H1 (cell line): ENCODE results near the gene PDLIM3. TPM values are rescaled to one million over a fixed set of nuclear protein-coding genes. Genes with fewer than 3 reads are reported as not detected.

ENCODE experiments used
- CTCF ChIA-PET: fragments of 300-600 bp; sonication (Branson Sonifier 250); formaldehyde crosslinking; loops from one replicate; lab custom pipeline; 2021; ENCODE audit not compliant: partially characterized antibody; lab: Charles Lee
- POLR2A ChIA-PET: fragments of 300-600 bp; sonication (Branson Sonifier 250); formaldehyde crosslinking; loops from one replicate; lab custom pipeline; 2021; ENCODE audit warnings: inconsistent platforms; ENCODE audit not compliant: partially characterized antibody; lab: Charles Lee
- DNase-seq, 2 experiments: peaks; one replicate each; pipeline versions ENCODE4 v3.0.0 to v3.0.0-alpha.2; 2010 to 2022; ENCODE audit warnings: low spot score in 2 of 2, low read depth in 1 of 2, mixed read lengths in 1 of 2
- FAIRE-seq: peaks from 2 replicates; lab custom pipeline; 2011; peaks lifted over from hg19 to GRCh38; lab: Jason Lieb, UNC
- H2AFZ ChIP-seq: 2 replicates; pipeline ENCODE4 v1.8.1; 2012; ENCODE audit warnings: low read length, inconsistent platforms
- H2AK5ac ChIP-seq: 2 replicates; pipeline ENCODE4 v1.6.1; 2013; ENCODE audit warnings: low read depth, low read length
- H2BK120ac ChIP-seq: replicated peaks from 2 replicates; pipeline ENCODE3; 2013; ENCODE audit warnings: low read depth, low read length, inconsistent platforms
- H2BK12ac ChIP-seq: 2 replicates; pipeline ENCODE4 v1.6.1; 2013; ENCODE audit warnings: low read depth, low read length
- H2BK15ac ChIP-seq: 2 replicates; pipeline ENCODE4 v1.6.1; 2013; ENCODE audit warnings: low read length
- H2BK20ac ChIP-seq: 2 replicates; pipeline ENCODE4 v1.6.1; 2013; ENCODE audit warnings: low read length
- H2BK5ac ChIP-seq: 2 replicates; pipeline ENCODE4 v1.6.1; 2013; ENCODE audit warnings: low read depth, low read length
- H3K14ac ChIP-seq: 2 replicates; pipeline ENCODE4 v1.6.1; 2013; ENCODE audit warnings: inconsistent platforms; ENCODE audit not compliant: insufficient read length
- H3K18ac ChIP-seq: 2 replicates; pipeline ENCODE4 v1.6.1; 2013; ENCODE audit warnings: low read length; ENCODE audit errors: extremely low read depth
- H3K23ac ChIP-seq: 2 replicates; pipeline ENCODE4 v1.6.1; 2013; ENCODE audit warnings: inconsistent platforms; ENCODE audit not compliant: insufficient read length
- H3K23me2 ChIP-seq: 2 replicates; pipeline ENCODE4 v1.6.1; 2013; ENCODE audit warnings: low read depth, low read length
- H3K27ac ChIP-seq: 2 replicates; pipeline ENCODE4 v1.6.1; 2011; ENCODE audit warnings: low read depth, low read length, inconsistent platforms
- H3K27me3 ChIP-seq, 4 experiments: replicated peaks in 1 of 4; 1 replicate in 1 of 4; 2 replicates in 3 of 4; pipeline versions ENCODE4 v1.6.1 to v1.8.1; 2011 to 2013; ENCODE audit warnings: low read length in 3 of 4, mild to moderate bottlenecking in 3 of 4, inconsistent platforms in 2 of 4, mixed read lengths in 2 of 4, moderate library complexity in 1 of 4; ENCODE audit not compliant: control insufficient read depth in 3 of 4, insufficient read depth in 3 of 4; ENCODE audit errors: extremely low read depth in 1 of 4
- H3K36me3 ChIP-seq, 4 experiments: 2 replicates each; pipeline versions ENCODE4 v1.6.1 to v1.8.1; 2011 to 2013; ENCODE audit warnings: mild to moderate bottlenecking in 4 of 4, low read length in 3 of 4, moderate library complexity in 2 of 4, control low read depth in 1 of 4, inconsistent platforms in 1 of 4; ENCODE audit not compliant: insufficient read depth in 4 of 4, control insufficient read depth in 2 of 4
- H3K4ac ChIP-seq: replicated peaks from 2 replicates; pipeline ENCODE3; 2013; ENCODE audit warnings: low read length, low read depth, mixed read lengths, inconsistent platforms; ENCODE audit not compliant: insufficient read length
- H3K4me1 ChIP-seq, 4 experiments: replicated peaks in 1 of 4; 1 replicate in 1 of 4; 2 replicates in 3 of 4; pipeline versions ENCODE4 v1.6.1 to v1.8.1; 2011 to 2013; ENCODE audit warnings: low read length in 3 of 4, inconsistent platforms in 2 of 4, mixed read lengths in 1 of 4; ENCODE audit not compliant: insufficient read depth in 4 of 4, control insufficient read depth in 3 of 4
- H3K4me2 ChIP-seq, 2 experiments: 2 replicates each; pipeline versions ENCODE4 v1.6.1 to v1.8.1; 2011 to 2013; ENCODE audit warnings: low read depth in 2 of 2, low read length in 2 of 2, control low read depth in 1 of 2, inconsistent platforms in 1 of 2, mild to moderate bottlenecking in 1 of 2; ENCODE audit not compliant: insufficient read depth in 1 of 2
- H3K4me3 ChIP-seq, 4 experiments: fragments of 200-600, 300-600 bp in 1 of 4; sonication (generic), shearing (Covaris generic), sonication (Bioruptor Twin) in 1 of 4; 2 replicates each; pipeline versions ENCODE4 v1.5.1 to v1.8.1; 2011 to 2016; ENCODE audit warnings: low read length in 4 of 4, low read depth in 3 of 4, control low read depth in 2 of 4, inconsistent platforms in 2 of 4, mild to moderate bottlenecking in 2 of 4, mixed read lengths in 1 of 4, moderate library complexity in 1 of 4; ENCODE audit not compliant: insufficient read depth in 2 of 4; ENCODE audit errors: extremely low read depth in 1 of 4
- H3K56ac ChIP-seq: replicated peaks from 2 replicates; pipeline ENCODE3; 2013; ENCODE audit warnings: low read depth, mild to moderate bottlenecking, mixed read lengths, low read length, inconsistent platforms; ENCODE audit not compliant: insufficient read length
- H3K79me1 ChIP-seq: 2 replicates; pipeline ENCODE4 v1.6.1; 2013; ENCODE audit warnings: low read depth, low read length, control low read depth
- H3K79me2 ChIP-seq, 2 experiments: 2 replicates each; pipeline versions ENCODE4 v1.6.1 to v1.8.1; 2012 to 2013; ENCODE audit warnings: low read length in 2 of 2, mild to moderate bottlenecking in 2 of 2, inconsistent platforms in 1 of 2; ENCODE audit not compliant: insufficient read depth in 2 of 2, control insufficient read depth in 1 of 2
- H3K9ac ChIP-seq, 4 experiments: replicated peaks in 1 of 4; 1 replicate in 1 of 4; 2 replicates in 3 of 4; pipeline versions ENCODE4 v1.6.1 to v1.8.1; 2011 to 2013; ENCODE audit warnings: low read depth in 3 of 4, low read length in 3 of 4, control low read depth in 2 of 4, mild to moderate bottlenecking in 2 of 4, moderate library complexity in 2 of 4, inconsistent platforms in 1 of 4; ENCODE audit errors: extremely low read depth in 1 of 4
- H3K9me3 ChIP-seq, 2 experiments: 2 replicates each; pipeline versions ENCODE4 v1.6.1 to v1.8.1; 2012 to 2013; ENCODE audit warnings: mild to moderate bottlenecking in 2 of 2, moderate library complexity in 2 of 2, control low read depth in 1 of 2, inconsistent platforms in 1 of 2, low read depth in 1 of 2, low read length in 1 of 2, mixed read lengths in 1 of 2; ENCODE audit not compliant: insufficient read depth in 2 of 2
- H4K20me1 ChIP-seq, 2 experiments: replicated peaks in 1 of 2; 2 replicates each; pipeline versions ENCODE3 to v1.8.1; 2011 to 2013; ENCODE audit warnings: inconsistent platforms in 2 of 2, low read length in 2 of 2, mild to moderate bottlenecking in 1 of 2; ENCODE audit not compliant: insufficient read depth in 2 of 2, control insufficient read depth in 1 of 2
- H4K5ac ChIP-seq: 2 replicates; pipeline ENCODE4 v1.6.1; 2013; ENCODE audit warnings: low read length, low read depth, mixed read lengths, inconsistent platforms; ENCODE audit not compliant: insufficient read length
- H4K8ac ChIP-seq: 2 replicates; pipeline ENCODE4 v1.8.0; 2013; ENCODE audit warnings: mild to moderate bottlenecking, moderate library complexity, low read length, inconsistent platforms; ENCODE audit not compliant: insufficient read depth; ENCODE audit errors: extremely low read depth
- H4K91ac ChIP-seq: replicated peaks from 2 replicates; pipeline ENCODE3; 2013; ENCODE audit warnings: low read length, mixed read lengths, inconsistent platforms; ENCODE audit not compliant: insufficient read length
- ASH2L ChIP-seq: fragments of 200-600, 300-600 bp; sonication (generic); IDR thresholded peaks from one replicate; pipeline ENCODE4 v1.7.1; 2017; ENCODE audit warnings: low read length
- CBX5 ChIP-seq: fragments of 300-800, 300-1000 bp; sonication (generic); IDR thresholded peaks from 2 replicates; pipeline ENCODE4 v1.7.1; 2016; ENCODE audit warnings: antibody characterized with exemption, low read length, low read depth
- CHD1 ChIP-seq: IDR thresholded peaks from 2 replicates; pipeline ENCODE4 v1.6.1; 2012; ENCODE audit warnings: low read depth, low read length, improper control_type of control experiment
- CTCF ChIP-seq, 3 experiments: IDR thresholded peaks; 1 replicate in 2 of 3; 2 replicates in 1 of 3; pipeline versions ENCODE4 v1.5.1 to v1.6.1; 2011; ENCODE audit warnings: low read length in 3 of 3, mild to moderate bottlenecking in 3 of 3, inconsistent platforms in 2 of 3, low read depth in 1 of 3, moderate library complexity in 1 of 3; ENCODE audit not compliant: insufficient read depth in 1 of 3; ENCODE audit errors: control extremely low read depth in 1 of 3
- HDAC2 ChIP-seq, 2 experiments: fragments of 300-600 bp in 1 of 2; sonication (generic) in 1 of 2; IDR thresholded peaks; 2 replicates each; pipeline ENCODE4 v1.6.1; 2011 to 2012; ENCODE audit warnings: low read depth in 2 of 2, low read length in 2 of 2, mild to moderate bottlenecking in 2 of 2, moderate library complexity in 2 of 2, borderline replicate concordance in 1 of 2, inconsistent platforms in 1 of 2
- JUND ChIP-seq: IDR thresholded peaks from 2 replicates; pipeline ENCODE4 v1.6.1; 2011; ENCODE audit warnings: mild to moderate bottlenecking, improper control_type of control experiment, low read length
- KDM1A ChIP-seq: fragments of 200-600, 300-600 bp; sonication (generic); IDR thresholded peaks from 2 replicates; pipeline ENCODE4 v1.7.1; 2016; ENCODE audit warnings: mild to moderate bottlenecking, low read length, borderline replicate concordance
- TBP ChIP-seq: IDR thresholded peaks from 2 replicates; pipeline ENCODE4 v1.6.1; 2011; ENCODE audit warnings: low read depth, low read length, improper control_type of control experiment
- WGBS, 2 experiments: shearing (Covaris generic) in 1 of 2; methylation state at CpG; one replicate each; pipeline versions ENCODE4 v1.1.6 to v1.1.7; 2013 to 2015; ENCODE audit warnings: low lambda C conversion rate in 2 of 2, mixed read lengths in 2 of 2, inconsistent platforms in 1 of 2, low coverage in 1 of 2, missing lambda C conversion rate in 1 of 2; ENCODE audit not compliant: insufficient replicate concordance in 2 of 2, insufficient coverage in 1 of 2, insufficient read length in 1 of 2; ENCODE audit errors: extremely low coverage in 1 of 2, missing lambda C conversion rate in 1 of 2; 5-methylcytosine and 5-hydroxymethylcytosine counted together
- polyA plus RNA-seq, 7 experiments: library from polyadenylated mRNA; depleted of rRNA in 3 of 7; stranded (reverse) in 5 of 7; unstranded in 2 of 7; fragments of >200 nt in 5 of 7; fragments of 200-250 nt in 2 of 7; gene quantifications; 1 replicate in 5 of 7; 2 replicates in 1 of 7; 4 replicates in 1 of 7; pipeline versions ENCODE4 v1.2.1 to v1.2.3, GENCODE V29; 2011 to 2013; ENCODE audit warnings: missing spikeins in 2 of 7, mixed read lengths in 2 of 7
- total RNA-seq: library from RNA; stranded (reverse); fragmentation: NEBNext Ultra II Directional; extraction: Animal tissue kit (Norgen Biotek cat#: 25700); gene quantifications from 2 replicates; pipeline ENCODE4 v1.2.1, GENCODE V29; 2021

PDLIM3 gene
- total and polyA plus RNA-seq, 2 of the 8 experiments (the other 6 are each of a cell fraction or from before 2014, with no cell fraction given) = 7.6 to 8.1 TPM

GRCh38 chr4:185471235-185472102 is 63.8 kb downstream of the PDLIM3 start, which contains the start of gene CCDC110:
Gene CCDC110, minus strand, starts transcription at chr4:185471733. Its CDS starts 50 bp downstream, at chr4:185471683.
- no peak within 1 kb of the TSS for H2BK20ac ChIP-seq
- H3K18ac ChIP-seq = peak within 1 kb of the TSS; percentile 2; the same call in 1 of the 2 replicates
- H3K36me3 ChIP-seq = no peaks in the 10 kb centered on the region
- H2BK120ac ChIP-seq = no peak within 1 kb of the TSS
- POLR2A ChIA-PET = interaction anchor here (0.8 kb wide), 1 partner anchor 10 kb away, joined by 3 read pairs; no protein-coding TSS in a partner anchor
- peak within 1 kb of the TSS; percentile 35; the same call in 1 of the 2 replicates for H4K8ac ChIP-seq
- peaks cover 5% of the 10 kb centered on the region for H3K23me2 ChIP-seq
- CTCF ChIA-PET = interaction anchor here (0.7 to 1.4 kb wide), 6 partner anchors 46 to 666 kb away, joined by 3 to 5 read pairs (median 3); no protein-coding TSS in a partner anchor
- peak within 1 kb of the TSS; percentile 97 for H2AFZ ChIP-seq
- H2AK5ac ChIP-seq = no peak within 1 kb of the TSS
- no peaks in the 10 kb centered on the region for H3K9me3 ChIP-seq
- peak; percentile 80 to 93 for DNase-seq
- H4K5ac ChIP-seq = no peak within 1 kb of the TSS
- no peak within 1 kb of the TSS for H3K14ac ChIP-seq
- H3K4me3 ChIP-seq = peak within 1 kb of the TSS; percentile 81 to 92 (median 86)
- peaks cover 0 to 3% (median under 1%) of the 10 kb centered on the region in 4 experiments; a peak in 4 of 7 replicates for H3K4me1 ChIP-seq
- 0 out of 2 replicates have a peak within 1 kb of the TSS, but pooled peaks have one; percentile 20 for H2BK15ac ChIP-seq
- peak within 1 kb of the TSS; percentile 86 for H2BK12ac ChIP-seq
- H3K27me3 ChIP-seq = peaks cover 0 to 4% (median 0%) of the 10 kb centered on the region in 4 experiments; a peak in 2 of 7 replicates
- H3K79me1 ChIP-seq = no peaks in the 10 kb centered on the region
- H3K56ac ChIP-seq = no peak within 1 kb of the TSS
- no peak within 1 kb of the TSS for H3K4ac ChIP-seq
- H3K4me2 ChIP-seq = peak within 1 kb of the TSS; percentile 82 to 100
- no peak within 1 kb of the TSS for H2BK5ac ChIP-seq
- H3K79me2 ChIP-seq = no peaks in the 10 kb centered on the region
- H4K91ac ChIP-seq = no peak within 1 kb of the TSS
- H3K9ac ChIP-seq = peak within 1 kb of the TSS in 3 of 4 experiments; percentile 31 to 53 (median 34); a peak in 4 of 7 replicates
- no peaks in the 10 kb centered on the region for H4K20me1 ChIP-seq
- no peak within 1 kb of the TSS for H3K23ac ChIP-seq
- H3K27ac ChIP-seq = no peak within 1 kb of the TSS
- WGBS, 2 experiments = 4% methylated on average over 49 of the region's 93 CpGs; no CpG with 5 or more reads in 1 of the 2 experiments
- no peak for FAIRE-seq
- no peak for TF ChIP-seq KDM1A
- peak; percentile 49 to 83; a peak in 2 of 4 replicates for TF ChIP-seq HDAC2 (IDR thresholded peaks at IDR 0.05; ENCODE audit: borderline replicate concordance in 1 of 2, low read depth in 2 of 2, low read length in 2 of 2)
- no peak for TF ChIP-seq JUND
- 0 out of 2 replicates have a peak, but pooled peaks have one; percentile 8 for TF ChIP-seq TBP
- no peak for TF ChIP-seq CBX5
- TF ChIP-seq CTCF (IDR thresholded peaks at IDR 0.05; ENCODE audit: control extremely low read depth in 1 of 3, insufficient read depth in 1 of 3, low read depth in 1 of 3, low read length in 3 of 3) = peak; percentile 58 to 75 (median 64)
- TF ChIP-seq ASH2L = peak; percentile 71
- TF ChIP-seq CHD1 = no peak
